Smooth muscle cell (in vitro differentiated cells): ENCODE results near the gene ALK. TPM values are rescaled to one million over a fixed set of nuclear protein-coding genes. Genes with fewer than 3 reads are reported as not detected.

Experiments
- DNase-seq: peaks from one replicate; lab custom pipeline; 2025; ENCODE audit not compliant: unreplicated experiment; lab: John Stamatoyannopoulos, UW
- H2AFZ ChIP-seq: fragments of 200-600 bp; sonication (generic); 2 replicates; pipeline ENCODE4 v1.6.0; 2016; ENCODE audit warnings: antibody characterized with exemption, low read depth, mild to moderate bottlenecking
- H3F3A ChIP-seq: fragments of 200-600 bp; sonication (generic); 2 replicates; pipeline ENCODE4 v1.6.0; 2017; ENCODE audit warnings: antibody characterized with exemption, low read depth
- H3K27ac ChIP-seq: fragments of 200-600 bp; sonication (generic); 2 replicates; pipeline ENCODE4 v1.5.1; 2016; ENCODE audit warnings: low read depth, mild to moderate bottlenecking
- H3K27me3 ChIP-seq: fragments of 200-600 bp; sonication (generic); 2 replicates; pipeline ENCODE4 v1.6.1; 2016; ENCODE audit warnings: low read depth, mild to moderate bottlenecking
- H3K36me3 ChIP-seq: fragments of 200-600 bp; sonication (generic); 2 replicates; pipeline ENCODE4 v1.5.1; 2016; ENCODE audit warnings: low read depth
- H3K4me1 ChIP-seq: fragments of 200-600 bp; sonication (generic); 2 replicates; pipeline ENCODE4 v1.5.1; 2016; ENCODE audit warnings: low read depth
- H3K4me2 ChIP-seq: fragments of 200-600 bp; sonication (generic); 2 replicates; pipeline ENCODE4 v1.6.0; 2016; ENCODE audit warnings: mild to moderate bottlenecking
- H3K4me3 ChIP-seq: fragments of 200-600 bp; sonication (generic); 2 replicates; pipeline ENCODE4 v1.5.1; 2016; ENCODE audit warnings: mild to moderate bottlenecking
- H3K79me2 ChIP-seq: fragments of 200-600 bp; sonication (generic); 2 replicates; pipeline ENCODE4 v1.6.0; 2016; ENCODE audit warnings: low read depth, mild to moderate bottlenecking
- H3K9ac ChIP-seq: fragments of 200-600 bp; sonication (generic); 2 replicates; pipeline ENCODE4 v1.6.0; 2016; ENCODE audit warnings: low read depth
- H3K9me3 ChIP-seq: fragments of 200-600 bp; sonication (generic); replicated peaks from 2 replicates; pipeline ENCODE4 v1.5.1; 2016; ENCODE audit warnings: low read depth
- H4K20me1 ChIP-seq: fragments of 200-600 bp; sonication (generic); 2 replicates; pipeline ENCODE4 v1.6.0; 2016; ENCODE audit warnings: low read depth
- WGBS: methylation state at CpG from one replicate; pipeline ENCODE4 v1.1.7; 2016; ENCODE audit warnings: low lambda C conversion rate; 5-methylcytosine and 5-hydroxymethylcytosine counted together
- polyA plus RNA-seq: library from polyadenylated mRNA; unstranded; fragments of >200 nt; fragmentation: Nextera tagmentation; extraction: Ambion mirVana; gene quantifications from 2 replicates; pipeline ENCODE4 v1.2.1, GENCODE V29; 2016
- total RNA-seq: library from RNA; depleted of rRNA; stranded (reverse); fragments of >200 nt; gene quantifications from 2 replicates; pipeline ENCODE4 v1.2.3, GENCODE V29; 2014
- TF ChIP-seq, protein P1 (sequence below): fragments of 200-600 bp; sonication (generic); IDR thresholded peaks from 2 replicates; pipeline ENCODE4 v1.5.1; 2017; ENCODE audit warnings: borderline replicate concordance, mild to moderate bottlenecking, antibody characterized with exemption; ENCODE audit not compliant: insufficient read depth, poor library complexity, severe bottlenecking

ALK gene
- total and polyA plus RNA-seq, 2 experiments from 2014 or later = 0.13 to 0.19 TPM

- Histone ChIP-seq H3K4me3 (no peak overlapping the region), H3K4me1 (no peaks in the 10 kb centered on the region), H3K36me3 (no peaks in the 10 kb centered on the region), H3K4me2 (no peak overlapping the region), H3K27me3 (no peaks in the 10 kb centered on the region), H3K9ac (no peak overlapping the region), H2AFZ (no peak overlapping the region), H3K27ac (no peak overlapping the region), H4K20me1 (no peaks in the 10 kb centered on the region), H3K9me3 (no peaks in the 10 kb centered on the region), H3K79me2 (no peaks in the 10 kb centered on the region), H3F3A (no peaks in the 10 kb centered on the region)
- DNase-seq = no peak
- TF ChIP-seq, protein P1, sequence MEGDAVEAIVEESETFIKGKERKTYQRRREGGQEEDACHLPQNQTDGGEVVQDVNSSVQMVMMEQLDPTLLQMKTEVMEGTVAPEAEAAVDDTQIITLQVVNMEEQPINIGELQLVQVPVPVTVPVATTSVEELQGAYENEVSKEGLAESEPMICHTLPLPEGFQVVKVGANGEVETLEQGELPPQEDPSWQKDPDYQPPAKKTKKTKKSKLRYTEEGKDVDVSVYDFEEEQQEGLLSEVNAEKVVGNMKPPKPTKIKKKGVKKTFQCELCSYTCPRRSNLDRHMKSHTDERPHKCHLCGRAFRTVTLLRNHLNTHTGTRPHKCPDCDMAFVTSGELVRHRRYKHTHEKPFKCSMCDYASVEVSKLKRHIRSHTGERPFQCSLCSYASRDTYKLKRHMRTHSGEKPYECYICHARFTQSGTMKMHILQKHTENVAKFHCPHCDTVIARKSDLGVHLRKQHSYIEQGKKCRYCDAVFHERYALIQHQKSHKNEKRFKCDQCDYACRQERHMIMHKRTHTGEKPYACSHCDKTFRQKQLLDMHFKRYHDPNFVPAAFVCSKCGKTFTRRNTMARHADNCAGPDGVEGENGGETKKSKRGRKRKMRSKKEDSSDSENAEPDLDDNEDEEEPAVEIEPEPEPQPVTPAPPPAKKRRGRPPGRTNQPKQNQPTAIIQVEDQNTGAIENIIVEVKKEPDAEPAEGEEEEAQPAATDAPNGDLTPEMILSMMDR = no peak
- WGBS = 79% methylated on average over 2 of the region's 2 CpGs
Observed at GRCh38 chr2:29323301-29323700, 598.1 kb downstream of the ALK start.

- Histone ChIP-seq H2AFZ (no peak overlapping the region), H3K27me3 (no peaks in the 10 kb centered on the region), H3K9ac (no peak overlapping the region), H3K4me2 (no peak overlapping the region), H3K36me3 (no peaks in the 10 kb centered on the region), H4K20me1 (no peaks in the 10 kb centered on the region), H3K79me2 (no peaks in the 10 kb centered on the region), H3F3A (no peaks in the 10 kb centered on the region), H3K4me1 (no peaks in the 10 kb centered on the region), H3K4me3 (no peak overlapping the region), H3K27ac (no peak overlapping the region), H3K9me3 (no peaks in the 10 kb centered on the region)
- DNase-seq = no peak
- 71% methylated on average over 2 of the region's 2 CpGs for WGBS
- TF ChIP-seq, protein P1 = no peak
Observed at GRCh38 chr2:29322011-29322410, 599.4 kb downstream of the ALK start.

- WGBS = 90% methylated on average over 8 of the region's 8 CpGs
- Histone ChIP-seq H3F3A (peaks cover 10% of the 10 kb centered on the region), H3K4me3 (no peak overlapping the region), H3K27ac (no peak overlapping the region), H3K79me2 (no peaks in the 10 kb centered on the region), H3K36me3 (no peaks in the 10 kb centered on the region), H4K20me1 (no peaks in the 10 kb centered on the region), H3K4me1 (peaks cover 4% of the 10 kb centered on the region), H3K27me3 (peaks cover 10% of the 10 kb centered on the region), H3K4me2 (no peak overlapping the region), H3K9me3 (no peaks in the 10 kb centered on the region), H3K9ac (no peak overlapping the region), H2AFZ (no peak overlapping the region)
- no peak for DNase-seq
- TF ChIP-seq, protein P1 = no peak
Observed at GRCh38 chr2:29317801-29318485, 603.4 kb downstream of the ALK start.

- Histone ChIP-seq H3K27me3 (peaks cover 10% of the 10 kb centered on the region), H3K4me1 (peaks cover 4% of the 10 kb centered on the region), H3K9ac (no peak overlapping the region), H3K79me2 (no peaks in the 10 kb centered on the region), H2AFZ (no peak overlapping the region), H3K4me3 (no peak overlapping the region), H3K27ac (no peak overlapping the region), H3K9me3 (no peaks in the 10 kb centered on the region), H3F3A (peaks cover 10% of the 10 kb centered on the region), H3K4me2 (no peak overlapping the region), H3K36me3 (no peaks in the 10 kb centered on the region), H4K20me1 (no peaks in the 10 kb centered on the region)
- WGBS = 70% methylated on average over 3 of the region's 3 CpGs
- no peak for DNase-seq
- TF ChIP-seq, protein P1 = no peak
Observed at GRCh38 chr2:29317077-29317517, 604.3 kb downstream of the ALK start.
